HPDE6-E6E7 (cell line): Measurements from ENCODE around the gene IKBKG.
"Not testable (repeated sequence)": the region's sequence is repeated elsewhere in the genome, so short reads cannot be mapped to it uniquely, and the experiment has no call there.

ENCODE experiments used
- DNase-seq: peaks from one replicate; pipeline ENCODE4 v3.0.0; 2011; ENCODE audit warnings: missing footprints; ENCODE audit errors: extremely low spot score

IKBKG gene

GRCh38 chrX:154558896-154559295, 11.5 kb downstream of the IKBKG start:
- not testable (repeated sequence) for DNase-seq

GRCh38 chrX:154560326-154560725, 12.9 kb downstream of the IKBKG start:
- not testable (repeated sequence) for DNase-seq

GRCh38 chrX:154562295-154562694, 14.9 kb downstream of the IKBKG start:
- not testable (repeated sequence) for DNase-seq

- DNase-seq = not testable (repeated sequence)
Observed at GRCh38 chrX:154570361-154570760, 22.9 kb downstream of the IKBKG start.

- not testable (repeated sequence) for DNase-seq
Observed at GRCh38 chrX:154573061-154573460, 25.6 kb downstream of the IKBKG start.

- DNase-seq = not testable (repeated sequence)
Observed at GRCh38 chrX:154575076-154575475, 27.7 kb downstream of the IKBKG start.

- DNase-seq = not testable (repeated sequence)
Observed at GRCh38 chrX:154582994-154583393, 35.6 kb downstream of the IKBKG start.

GRCh38 chrX:154584585-154585183, 37.3 kb downstream of the IKBKG start, which contains the start of gene CTAG1A:
Gene CTAG1A, plus strand, starts transcription at chrX:154585133. Its CDS starts 74 bp downstream, at chrX:154585207.
- DNase-seq = not testable (repeated sequence)

- not testable (repeated sequence) for DNase-seq
Observed at GRCh38 chrX:154590415-154590814, 43.0 kb downstream of the IKBKG start.

- no peak for DNase-seq
Observed at GRCh38 chrX:154592505-154592904, 45.1 kb downstream of the IKBKG start.

- DNase-seq = no peak
Observed at GRCh38 chrX:154593201-154593600, 45.8 kb downstream of the IKBKG start.

GRCh38 chrX:154594491-154594890, 47.1 kb downstream of the IKBKG start:
- DNase-seq = no peak

GRCh38 chrX:154595559-154596249, 48.3 kb downstream of the IKBKG start:
- DNase-seq = no peak

- peak; percentile 87 for DNase-seq
Observed at GRCh38 chrX:154596290-154596929, 49.0 kb downstream of the IKBKG start.

GRCh38 chrX:154597221-154597620, 49.8 kb downstream of the IKBKG start:
- no peak for DNase-seq

- no peak for DNase-seq
Observed at GRCh38 chrX:154598656-154599055, 51.2 kb downstream of the IKBKG start.

GRCh38 chrX:154599531-154599930, 52.1 kb downstream of the IKBKG start:
- no peak for DNase-seq

- no peak for DNase-seq
Observed at GRCh38 chrX:154600759-154601374, 53.4 kb downstream of the IKBKG start.

GRCh38 chrX:154602226-154602625, 54.8 kb downstream of the IKBKG start:
- DNase-seq = no peak

GRCh38 chrX:154602766-154603437, 55.5 kb downstream of the IKBKG start:
- DNase-seq = no peak
